Measurements from ENCODE around the gene ANKRD65.

Gene ANKRD65

GRCh38 chr1:1402072-1402900 lies 18.8 kb downstream of the ANKRD65 start:
- in situ Hi-C loops (cut with HindIII; ENCODE audit: low pct_ligation_motif_present, low pct_unique_long_range_greater_than_20kb, low sequenced_read_pairs) = no loop called here
- DNase-seq = peak; percentile 92

DNA sequence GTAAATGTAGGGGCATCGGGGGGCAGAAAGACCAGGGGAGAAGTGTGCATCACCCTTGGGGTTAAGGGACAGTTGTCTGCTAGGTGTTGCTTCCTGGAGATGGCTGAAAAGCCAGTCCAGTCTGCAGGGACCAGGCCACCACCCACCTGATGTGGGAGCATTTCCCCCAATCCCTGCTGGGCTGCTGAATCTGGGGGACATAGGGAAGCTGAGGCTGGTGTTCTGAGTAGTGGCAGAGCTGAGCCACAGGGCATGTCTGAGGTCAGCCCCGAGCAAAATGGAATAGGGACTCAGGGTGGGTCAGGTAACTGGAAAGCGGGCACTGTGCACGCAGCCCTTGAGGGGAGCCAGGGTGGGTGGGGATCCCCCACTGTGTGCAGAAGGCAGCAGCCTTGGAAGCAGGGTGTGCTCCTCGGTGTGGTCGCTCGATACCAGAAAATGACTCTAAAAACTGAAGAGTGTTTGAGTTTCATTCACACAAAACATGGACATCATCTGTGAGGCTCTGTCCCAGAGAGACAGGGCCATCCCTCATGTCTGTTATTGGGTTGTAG lies 19.5 kb downstream of the ANKRD65 start:
- in situ Hi-C loops (cut with HindIII; ENCODE audit: low pct_ligation_motif_present, low pct_unique_long_range_greater_than_20kb, low sequenced_read_pairs) = no loop called here
- DNase-seq = no peak

DNA sequence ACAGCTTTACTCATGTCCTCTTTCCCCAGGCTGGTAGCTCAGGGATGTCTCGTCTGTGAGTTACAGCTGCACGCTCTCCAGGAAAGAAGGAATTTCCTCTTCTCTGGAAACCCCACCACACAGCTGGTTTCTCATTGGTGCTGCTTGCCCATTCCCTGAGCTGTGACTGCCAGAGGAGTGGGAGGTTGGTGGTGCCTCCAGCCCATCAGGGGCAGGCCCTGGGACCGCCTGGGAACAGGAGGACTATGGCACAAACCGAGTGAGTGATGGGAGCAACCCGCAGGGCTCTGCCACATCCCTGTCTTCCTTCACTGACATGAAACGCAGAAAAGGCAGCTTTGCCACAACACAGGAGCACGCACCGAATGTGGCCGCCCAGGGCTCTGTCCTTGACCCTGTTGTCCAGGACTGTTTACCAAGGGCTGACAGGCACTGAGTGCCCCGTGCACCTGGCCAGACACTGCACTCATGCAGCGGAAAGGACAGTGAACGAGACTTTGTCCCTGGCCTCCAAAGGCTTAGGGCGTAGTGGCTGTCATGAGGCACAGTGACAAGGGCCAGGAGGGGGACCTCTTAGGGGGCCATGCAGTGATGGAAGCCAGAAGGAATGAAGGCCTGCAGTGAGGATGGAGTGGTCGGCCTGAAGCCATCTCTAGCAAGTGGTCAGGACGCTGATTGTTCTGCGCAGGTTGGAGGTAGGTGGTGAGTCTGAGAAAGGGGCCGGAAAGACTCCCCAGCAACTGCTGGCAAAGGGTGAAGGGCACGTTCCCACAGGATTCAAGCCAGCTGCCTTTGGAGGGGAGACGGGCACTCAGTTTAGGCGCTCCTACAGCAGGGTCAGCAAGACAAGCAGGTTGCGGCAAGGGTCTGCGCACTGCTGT lies 20.3 kb downstream of the ANKRD65 start:
- no peak for DNase-seq
- in situ Hi-C loops (cut with HindIII; ENCODE audit: low pct_ligation_motif_present, low pct_unique_long_range_greater_than_20kb, low sequenced_read_pairs) = no loop called here

DNA sequence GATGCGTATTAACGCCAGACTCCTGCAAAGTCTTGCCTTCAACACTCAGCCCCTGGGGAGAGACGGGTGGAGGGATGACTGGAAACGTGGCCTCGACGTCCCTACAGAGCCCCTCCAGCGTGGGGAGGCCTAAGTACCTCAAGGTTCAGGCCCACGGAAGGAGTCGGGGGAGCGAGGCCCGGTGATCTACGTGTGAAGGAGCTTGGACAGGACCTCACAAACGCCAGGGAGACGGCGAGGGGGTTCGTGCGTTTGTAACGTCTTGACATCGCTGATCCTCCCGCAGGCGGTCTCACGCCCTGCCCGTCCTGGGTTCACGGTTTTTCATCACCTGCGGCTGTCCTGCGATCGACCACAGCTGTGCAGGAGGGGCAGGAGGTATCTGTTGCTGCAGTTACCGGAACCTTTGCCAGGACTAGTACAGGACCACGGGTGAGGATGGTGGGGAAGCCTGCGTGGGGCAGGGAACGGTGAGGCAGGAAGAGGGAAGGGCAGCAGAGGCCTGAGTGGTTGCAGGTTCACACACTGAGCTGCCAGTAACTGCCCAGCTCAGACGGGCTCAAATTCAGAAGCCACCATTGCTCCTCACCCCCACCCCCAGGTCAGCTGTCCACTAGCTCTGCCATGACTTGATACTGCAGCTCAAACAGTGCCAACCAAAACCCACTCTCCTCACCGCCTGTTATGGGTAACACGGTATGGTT lies 21.1 kb downstream of the ANKRD65 start:
- in situ Hi-C loops (cut with HindIII; ENCODE audit: low pct_ligation_motif_present, low pct_unique_long_range_greater_than_20kb, low sequenced_read_pairs) = no loop called here
- no peak for DNase-seq

DNA sequence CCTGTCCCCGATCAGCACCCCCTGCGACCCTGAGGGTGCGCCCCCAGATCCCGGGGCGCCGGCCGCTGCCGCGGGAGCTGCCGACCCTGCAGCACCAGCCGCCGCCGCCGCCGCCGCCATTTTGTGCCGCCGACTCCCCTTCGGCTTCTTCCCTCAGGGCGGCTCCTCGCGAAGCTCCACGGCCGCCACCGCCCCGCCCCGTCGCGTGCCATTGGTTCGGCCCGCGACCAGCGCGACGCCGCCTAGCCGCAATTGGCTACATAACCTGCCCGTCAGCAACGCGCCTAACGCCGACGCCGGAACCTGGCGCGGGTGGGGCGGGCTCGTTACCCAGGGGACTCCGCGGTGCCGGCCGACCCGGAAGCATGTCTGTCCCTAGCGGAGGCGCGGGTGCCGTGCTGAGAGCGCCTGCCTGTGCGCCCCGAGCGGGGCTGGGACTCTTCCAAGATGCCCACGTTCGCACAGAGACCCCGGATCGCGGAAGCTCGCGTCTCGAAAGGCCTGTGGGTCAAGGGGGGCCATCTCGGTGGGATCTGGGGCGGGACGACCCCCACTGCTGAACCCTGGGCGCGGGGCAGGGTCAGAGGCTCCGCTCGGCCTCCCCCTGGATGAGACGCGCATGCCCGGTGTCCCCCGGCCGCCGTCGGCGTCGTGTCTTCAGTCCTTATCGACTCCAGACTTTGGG lies 21.7 kb downstream of the ANKRD65 start, which contains the start of gene CCNL2:
Gene CCNL2, minus strand, starts transcription at position 149 of the 685 bp plus-strand sequence. Its CDS starts 29 bp downstream, at position 120.
- peak; percentile 96 for DNase-seq
- in situ Hi-C loops (cut with HindIII; ENCODE audit: low pct_ligation_motif_present, low pct_unique_long_range_greater_than_20kb, low sequenced_read_pairs) = no loop called here

DNA sequence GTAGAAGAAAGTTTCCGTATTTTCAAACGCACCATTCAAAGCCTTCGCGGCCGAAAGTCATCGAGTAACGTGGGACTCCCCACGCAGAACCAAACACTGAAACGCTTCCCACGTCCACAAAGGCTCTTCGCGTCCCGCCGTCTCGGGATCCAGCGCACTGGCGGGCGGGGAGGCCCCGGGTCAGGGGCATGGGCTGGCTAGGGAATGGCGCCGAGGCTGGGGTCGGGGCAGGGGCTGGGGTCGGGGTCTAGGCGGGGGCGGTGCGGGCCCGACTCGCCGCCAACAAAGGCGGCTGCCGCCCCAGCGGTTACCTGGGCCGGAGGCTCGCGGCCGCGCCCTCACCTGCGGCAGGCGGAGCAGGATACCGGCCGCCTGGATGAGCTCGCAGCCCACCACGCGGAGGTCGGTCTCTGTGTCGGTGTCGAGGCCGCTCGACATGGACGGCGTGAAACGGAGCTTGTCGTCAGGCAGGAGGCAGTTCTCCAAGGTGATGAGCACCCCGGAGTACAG lies 22.3 kb downstream of the ANKRD65 start:
- in situ Hi-C loops (cut with HindIII; ENCODE audit: low pct_ligation_motif_present, low pct_unique_long_range_greater_than_20kb, low sequenced_read_pairs) = no loop called here
- DNase-seq = no peak

DNA sequence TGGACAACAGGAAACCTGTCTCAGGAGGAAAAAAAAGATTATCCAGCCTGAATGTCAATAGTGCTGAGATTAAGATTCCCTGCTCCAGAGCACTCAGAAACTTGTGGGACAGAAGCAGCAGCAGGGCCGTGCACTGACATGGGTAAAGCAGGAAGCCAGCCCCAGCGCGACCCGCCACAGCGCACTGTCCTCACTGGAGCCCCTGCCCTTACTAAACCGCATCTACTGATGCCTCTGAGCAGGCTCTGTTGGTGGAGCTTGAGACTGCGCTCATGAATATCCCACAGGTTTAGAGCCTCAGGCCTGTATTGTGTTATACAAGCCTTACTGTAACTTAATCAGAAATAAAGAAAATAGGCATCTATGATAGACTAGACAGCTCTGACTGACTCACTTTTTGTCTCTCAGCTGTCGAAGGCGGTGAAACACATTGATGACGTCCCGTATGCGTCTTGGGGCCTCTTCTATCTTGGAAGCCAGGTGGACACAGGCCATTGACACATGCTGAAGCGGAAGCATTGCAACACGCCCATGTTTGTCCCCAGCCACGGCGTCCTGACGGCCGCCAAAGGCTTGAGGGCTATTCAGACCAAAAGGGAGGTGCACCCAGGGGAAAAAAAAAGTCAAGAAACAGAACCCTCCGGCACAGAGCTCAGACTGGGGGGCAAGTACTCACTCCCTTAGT lies 23.1 kb downstream of the ANKRD65 start:
- no peak for DNase-seq
- in situ Hi-C loops (cut with HindIII; ENCODE audit: low pct_ligation_motif_present, low pct_unique_long_range_greater_than_20kb, low sequenced_read_pairs) = no loop called here

- in situ Hi-C loops (cut with HindIII; ENCODE audit: low pct_ligation_motif_present, low pct_unique_long_range_greater_than_20kb, low sequenced_read_pairs) = no loop called here
- no peak for DNase-seq
Observed at GRCh38 chr1:1395166-1395565, 25.9 kb downstream of the ANKRD65 start.

DNA sequence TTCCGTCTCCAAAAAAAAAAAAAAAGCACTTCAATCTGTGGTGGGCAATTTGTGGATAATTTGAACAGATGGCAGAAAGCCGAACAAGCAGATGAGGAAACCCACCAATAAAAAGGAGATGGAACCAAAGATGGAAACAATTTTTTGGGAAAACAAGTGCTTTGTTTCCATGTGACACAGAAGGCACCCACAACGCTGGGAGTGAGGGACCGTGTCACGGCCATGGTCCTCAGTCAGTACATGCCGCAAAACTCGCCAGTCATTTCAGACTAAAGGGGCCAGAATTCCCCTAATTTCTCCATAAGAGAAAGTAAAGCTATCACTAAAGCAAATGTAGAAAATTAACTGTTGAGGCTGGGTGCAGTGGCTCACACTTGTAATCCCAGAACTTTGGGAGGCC lies 27.0 kb downstream of the ANKRD65 start:
- no peak for DNase-seq
- in situ Hi-C loops (cut with HindIII; ENCODE audit: low pct_ligation_motif_present, low pct_unique_long_range_greater_than_20kb, low sequenced_read_pairs) = no loop called here

DNA sequence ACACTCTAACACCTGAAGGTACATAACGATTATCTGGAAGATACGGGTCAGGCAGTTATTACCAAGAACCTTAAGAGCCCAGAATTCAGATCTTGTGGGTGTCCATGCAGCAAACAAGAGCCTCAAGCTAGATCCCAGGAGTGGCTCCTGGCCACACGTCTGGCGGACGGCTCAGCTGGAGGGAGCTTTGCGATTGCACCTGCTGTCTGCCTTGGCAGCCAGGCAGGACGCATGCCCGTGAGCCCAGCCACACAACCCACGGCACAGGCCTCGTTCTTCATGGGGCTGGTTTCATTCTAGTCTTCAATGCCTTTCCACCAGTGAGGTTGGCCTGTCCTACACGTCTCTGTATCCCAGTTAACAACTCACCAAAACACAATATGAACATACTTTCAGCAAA lies 27.6 kb downstream of the ANKRD65 start:
- no peak for DNase-seq
- in situ Hi-C loops (cut with HindIII; ENCODE audit: low pct_ligation_motif_present, low pct_unique_long_range_greater_than_20kb, low sequenced_read_pairs) = no loop called here

- in situ Hi-C loops (cut with HindIII; ENCODE audit: low pct_ligation_motif_present, low pct_unique_long_range_greater_than_20kb, low sequenced_read_pairs) = no loop called here
- no peak for DNase-seq
Observed at GRCh38 chr1:1393014-1393413, 28.1 kb downstream of the ANKRD65 start.

DNA sequence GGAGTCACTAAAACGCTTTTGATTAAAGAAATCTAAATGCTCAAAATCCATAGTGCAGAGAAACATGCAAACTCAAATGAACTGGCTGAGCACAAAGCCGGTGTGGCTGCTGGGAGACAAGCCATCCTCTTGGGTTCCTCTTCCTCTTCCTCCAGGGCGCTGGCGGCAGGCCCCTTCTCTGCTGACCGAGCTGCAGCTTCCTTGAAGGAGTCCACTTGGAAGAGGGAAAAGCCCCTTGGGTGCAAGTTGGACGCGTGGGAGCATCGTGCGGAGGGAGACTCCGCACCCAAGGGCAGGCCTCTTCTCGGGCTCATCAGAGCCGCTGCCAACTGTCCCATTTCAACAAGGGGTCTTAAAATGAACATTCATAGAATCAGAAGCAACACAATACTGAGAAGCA lies 29.9 kb downstream of the ANKRD65 start:
- DNase-seq = no peak
- in situ Hi-C loops (cut with HindIII; ENCODE audit: low pct_ligation_motif_present, low pct_unique_long_range_greater_than_20kb, low sequenced_read_pairs) = no loop called here

GRCh38 chr1:1390675-1391074 lies 30.4 kb downstream of the ANKRD65 start:
- DNase-seq = no peak
- in situ Hi-C loops (cut with HindIII; ENCODE audit: low pct_ligation_motif_present, low pct_unique_long_range_greater_than_20kb, low sequenced_read_pairs) = no loop called here

- no peak for DNase-seq
- in situ Hi-C loops (cut with HindIII; ENCODE audit: low pct_ligation_motif_present, low pct_unique_long_range_greater_than_20kb, low sequenced_read_pairs) = no loop called here
Observed at GRCh38 chr1:1388078-1388472, 33.0 kb downstream of the ANKRD65 start.

- in situ Hi-C loops (cut with HindIII; ENCODE audit: low pct_ligation_motif_present, low pct_unique_long_range_greater_than_20kb, low sequenced_read_pairs) = no loop called here
- no peak for DNase-seq
Observed at GRCh38 chr1:1387098-1388077, 33.7 kb downstream of the ANKRD65 start.

GRCh38 chr1:1385931-1386330 lies 35.1 kb downstream of the ANKRD65 start:
- in situ Hi-C loops (cut with HindIII; ENCODE audit: low pct_ligation_motif_present, low pct_unique_long_range_greater_than_20kb, low sequenced_read_pairs) = no loop called here
- no peak for DNase-seq

All from ACHN (cell line).